ENCODE results near the gene CEP250.

Gene CEP250, protein sequence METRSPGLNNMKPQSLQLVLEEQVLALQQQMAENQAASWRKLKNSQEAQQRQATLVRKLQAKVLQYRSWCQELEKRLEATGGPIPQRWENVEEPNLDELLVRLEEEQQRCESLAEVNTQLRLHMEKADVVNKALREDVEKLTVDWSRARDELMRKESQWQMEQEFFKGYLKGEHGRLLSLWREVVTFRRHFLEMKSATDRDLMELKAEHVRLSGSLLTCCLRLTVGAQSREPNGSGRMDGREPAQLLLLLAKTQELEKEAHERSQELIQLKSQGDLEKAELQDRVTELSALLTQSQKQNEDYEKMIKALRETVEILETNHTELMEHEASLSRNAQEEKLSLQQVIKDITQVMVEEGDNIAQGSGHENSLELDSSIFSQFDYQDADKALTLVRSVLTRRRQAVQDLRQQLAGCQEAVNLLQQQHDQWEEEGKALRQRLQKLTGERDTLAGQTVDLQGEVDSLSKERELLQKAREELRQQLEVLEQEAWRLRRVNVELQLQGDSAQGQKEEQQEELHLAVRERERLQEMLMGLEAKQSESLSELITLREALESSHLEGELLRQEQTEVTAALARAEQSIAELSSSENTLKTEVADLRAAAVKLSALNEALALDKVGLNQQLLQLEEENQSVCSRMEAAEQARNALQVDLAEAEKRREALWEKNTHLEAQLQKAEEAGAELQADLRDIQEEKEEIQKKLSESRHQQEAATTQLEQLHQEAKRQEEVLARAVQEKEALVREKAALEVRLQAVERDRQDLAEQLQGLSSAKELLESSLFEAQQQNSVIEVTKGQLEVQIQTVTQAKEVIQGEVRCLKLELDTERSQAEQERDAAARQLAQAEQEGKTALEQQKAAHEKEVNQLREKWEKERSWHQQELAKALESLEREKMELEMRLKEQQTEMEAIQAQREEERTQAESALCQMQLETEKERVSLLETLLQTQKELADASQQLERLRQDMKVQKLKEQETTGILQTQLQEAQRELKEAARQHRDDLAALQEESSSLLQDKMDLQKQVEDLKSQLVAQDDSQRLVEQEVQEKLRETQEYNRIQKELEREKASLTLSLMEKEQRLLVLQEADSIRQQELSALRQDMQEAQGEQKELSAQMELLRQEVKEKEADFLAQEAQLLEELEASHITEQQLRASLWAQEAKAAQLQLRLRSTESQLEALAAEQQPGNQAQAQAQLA (N-terminal part only)

GRCh38 chr20:35454881-35455609 lies at the start of gene CEP250:
TSS of gene CEP250 (plus strand) at chr20:35455598. CDS start at chr20:35462368, 6,770 bp downstream.
- Histone ChIP-seq H3K4me1 (ENCODE audit: control insufficient read depth in 5 of 5, insufficient read depth in 5 of 5, low read length in 5 of 5) (peaks cover 2 to 18% (median 13%) of the 10 kb centered on the region in 5 donors), H3K9ac (ENCODE audit: low read length in 5 of 5) (peak within 1 kb of the TSS; percentile 77 to 97 (median 88))

GRCh38 chr20:35405775-35406174 lies 49.6 kb upstream of the CEP250 start:
- Histone ChIP-seq H3K27ac (ENCODE audit: low read depth, low read length) (no peak overlapping the region), H3K4me1 (ENCODE audit: control insufficient read depth in 5 of 5, insufficient read depth in 5 of 5, low read length in 5 of 5) (peaks cover 0 to 2% (median 2%) of the 10 kb centered on the region in 5 donors), H3K36me3 (ENCODE audit: control insufficient read depth in 5 of 5, insufficient read depth in 5 of 5, low read length in 5 of 5) (peaks cover 11 to 37% (median 23%) of the 10 kb centered on the region in 5 donors), H3K4me3 (ENCODE audit: low read depth in 1 of 5, low read length in 5 of 5) (no peak overlapping the region), H3K27me3 (ENCODE audit: control insufficient read depth in 5 of 5, insufficient read depth in 4 of 5, low read length in 5 of 5) (no peaks in the 10 kb centered on the region), H3K9ac (ENCODE audit: low read length in 5 of 5) (no peak overlapping the region), H3K9me3 (ENCODE audit: control insufficient read depth in 5 of 5, low read length in 5 of 5) (peaks cover 0 to 3% (median 0%) of the 10 kb centered on the region in 5 donors)

More at GRCh38 chr20:35454881-35455609, at the start of gene CEP250:
- no peaks in the 10 kb centered on the region for H3K27me3 ChIP-seq (ENCODE audit: control insufficient read depth in 5 of 5, insufficient read depth in 4 of 5, low read length in 5 of 5)
- H3K4me3 ChIP-seq (ENCODE audit: low read depth in 1 of 5, low read length in 5 of 5) = peak within 1 kb of the TSS; percentile 76 to 99 (median 87)
- peak within 1 kb of the TSS; percentile 97 for H3K27ac ChIP-seq (ENCODE audit: low read depth, low read length)
- no peaks in the 10 kb centered on the region for H3K9me3 ChIP-seq (ENCODE audit: control insufficient read depth in 5 of 5, low read length in 5 of 5)
- H3K36me3 ChIP-seq (ENCODE audit: control insufficient read depth in 5 of 5, insufficient read depth in 5 of 5, low read length in 5 of 5) = peaks cover 0 to 4% (median 2%) of the 10 kb centered on the region in 5 donors

DNA sequence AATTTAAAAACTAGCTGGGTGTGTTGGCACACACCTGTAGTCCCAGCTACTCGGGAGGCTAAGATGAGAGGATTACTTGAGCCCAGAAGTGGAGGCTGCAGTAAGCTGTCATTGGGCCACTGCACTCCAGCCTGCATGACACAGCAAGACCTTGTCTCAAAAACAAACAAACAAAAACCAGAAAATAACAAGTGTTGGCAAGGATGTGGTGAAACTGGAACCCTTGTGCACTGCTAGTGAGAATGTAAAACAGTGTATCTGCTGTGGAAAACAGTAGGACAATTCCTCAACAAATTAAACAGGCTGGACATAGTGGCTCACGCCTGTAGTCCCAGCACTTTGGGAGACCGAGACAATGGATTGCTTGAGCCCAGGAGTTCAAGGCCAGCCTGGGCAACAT lies 47.1 kb upstream of the CEP250 start:
- Histone ChIP-seq H3K27me3 (ENCODE audit: control insufficient read depth in 5 of 5, insufficient read depth in 4 of 5, low read length in 5 of 5) (no peaks in the 10 kb centered on the region), H3K9me3 (ENCODE audit: control insufficient read depth in 5 of 5, low read length in 5 of 5) (peaks cover 0 to 3% (median 0%) of the 10 kb centered on the region in 5 donors), H3K9ac (ENCODE audit: low read length in 5 of 5) (no peak overlapping the region), H3K36me3 (ENCODE audit: control insufficient read depth in 5 of 5, insufficient read depth in 5 of 5, low read length in 5 of 5) (peaks cover 11 to 37% (median 23%) of the 10 kb centered on the region in 5 donors), H3K4me1 (ENCODE audit: control insufficient read depth in 5 of 5, insufficient read depth in 5 of 5, low read length in 5 of 5) (peaks cover 2 to 15% (median 11%) of the 10 kb centered on the region in 5 donors), H3K27ac (ENCODE audit: low read depth, low read length) (no peak overlapping the region), H3K4me3 (ENCODE audit: low read depth in 1 of 5, low read length in 5 of 5) (no peak overlapping the region)

GRCh38 chr20:35409542-35409941 lies 45.9 kb upstream of the CEP250 start:
- Histone ChIP-seq H3K36me3 (ENCODE audit: control insufficient read depth in 5 of 5, insufficient read depth in 5 of 5, low read length in 5 of 5) (peaks cover 11 to 37% (median 23%) of the 10 kb centered on the region in 5 donors), H3K9me3 (ENCODE audit: control insufficient read depth in 5 of 5, low read length in 5 of 5) (peaks cover 0 to 3% (median 0%) of the 10 kb centered on the region in 5 donors), H3K27ac (ENCODE audit: low read depth, low read length) (no peak overlapping the region), H3K9ac (ENCODE audit: low read length in 5 of 5) (no peak overlapping the region), H3K4me3 (ENCODE audit: low read depth in 1 of 5, low read length in 5 of 5) (no peak overlapping the region), H3K27me3 (ENCODE audit: control insufficient read depth in 5 of 5, insufficient read depth in 4 of 5, low read length in 5 of 5) (no peaks in the 10 kb centered on the region), H3K4me1 (ENCODE audit: control insufficient read depth in 5 of 5, insufficient read depth in 5 of 5, low read length in 5 of 5) (peaks cover 2 to 15% (median 11%) of the 10 kb centered on the region in 5 donors)

DNA sequence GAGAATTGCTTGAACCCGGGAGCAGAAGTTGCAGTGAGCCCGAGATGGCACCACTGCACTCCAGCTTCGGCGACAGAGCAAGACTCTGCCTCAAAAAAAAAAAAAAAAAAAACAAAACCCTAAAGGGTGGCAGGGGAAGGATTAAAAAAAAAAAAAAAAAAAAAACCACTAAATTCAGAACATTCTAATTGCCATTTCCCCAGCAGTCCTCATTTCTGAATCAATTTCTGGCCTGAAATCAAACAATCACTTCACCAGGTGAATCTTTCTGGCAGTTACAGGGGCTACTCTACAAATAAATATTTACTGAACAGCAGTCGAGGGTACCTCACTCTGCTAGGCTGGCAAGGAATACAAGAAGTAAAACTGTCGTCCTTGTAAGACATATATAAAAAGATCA lies 44.8 kb upstream of the CEP250 start:
- no peaks in the 10 kb centered on the region for H3K9me3 ChIP-seq (ENCODE audit: control insufficient read depth in 5 of 5, low read length in 5 of 5)
- peak overlapping the region in 2 of 5 donors; percentile 100 for H3K4me3 ChIP-seq (ENCODE audit: low read depth in 1 of 5, low read length in 5 of 5)
- peaks cover 11 to 37% (median 22%) of the 10 kb centered on the region in 5 donors for H3K36me3 ChIP-seq (ENCODE audit: control insufficient read depth in 5 of 5, insufficient read depth in 5 of 5, low read length in 5 of 5)
- no peaks in the 10 kb centered on the region for H3K27me3 ChIP-seq (ENCODE audit: control insufficient read depth in 5 of 5, insufficient read depth in 4 of 5, low read length in 5 of 5)
- H3K9ac ChIP-seq (ENCODE audit: low read length in 5 of 5) = peak overlapping the region in 3 of 5 donors; percentile 89 to 97 (median 89)
- H3K4me1 ChIP-seq (ENCODE audit: control insufficient read depth in 5 of 5, insufficient read depth in 5 of 5, low read length in 5 of 5) = peaks cover 2 to 15% (median 11%) of the 10 kb centered on the region in 5 donors
- H3K27ac ChIP-seq (ENCODE audit: low read depth, low read length) = peak overlapping the region; percentile 79

DNA sequence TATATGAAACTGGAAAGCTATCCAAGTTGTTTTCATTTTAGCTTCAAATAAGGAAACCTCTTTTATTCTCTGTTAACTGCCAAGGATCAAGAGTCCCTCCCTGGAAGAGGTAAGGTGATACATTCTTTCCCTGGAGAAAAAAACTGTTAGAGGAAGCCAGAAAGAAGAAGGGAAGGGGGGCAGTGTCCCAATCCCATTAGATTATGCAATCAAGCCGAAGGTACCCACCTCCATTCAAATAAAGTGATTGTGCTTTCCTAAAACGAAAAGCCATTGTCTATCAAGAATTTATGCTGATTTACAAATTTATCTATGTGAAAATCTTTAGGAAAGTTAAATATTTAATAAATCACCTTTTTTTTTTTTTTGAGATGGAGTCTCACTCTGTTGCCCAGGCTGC lies 34.1 kb upstream of the CEP250 start:
- Histone ChIP-seq H3K36me3 (ENCODE audit: control insufficient read depth in 5 of 5, insufficient read depth in 5 of 5, low read length in 5 of 5) (no peaks in the 10 kb centered on the region), H3K27ac (ENCODE audit: low read depth, low read length) (no peak overlapping the region), H3K27me3 (ENCODE audit: control insufficient read depth in 5 of 5, insufficient read depth in 4 of 5, low read length in 5 of 5) (peaks cover 0 to 3% (median 0%) of the 10 kb centered on the region in 5 donors), H3K9me3 (ENCODE audit: control insufficient read depth in 5 of 5, low read length in 5 of 5) (no peaks in the 10 kb centered on the region), H3K4me3 (ENCODE audit: low read depth in 1 of 5, low read length in 5 of 5) (no peak overlapping the region), H3K4me1 (ENCODE audit: control insufficient read depth in 5 of 5, insufficient read depth in 5 of 5, low read length in 5 of 5) (no peaks in the 10 kb centered on the region), H3K9ac (ENCODE audit: low read length in 5 of 5) (no peak overlapping the region)

DNA sequence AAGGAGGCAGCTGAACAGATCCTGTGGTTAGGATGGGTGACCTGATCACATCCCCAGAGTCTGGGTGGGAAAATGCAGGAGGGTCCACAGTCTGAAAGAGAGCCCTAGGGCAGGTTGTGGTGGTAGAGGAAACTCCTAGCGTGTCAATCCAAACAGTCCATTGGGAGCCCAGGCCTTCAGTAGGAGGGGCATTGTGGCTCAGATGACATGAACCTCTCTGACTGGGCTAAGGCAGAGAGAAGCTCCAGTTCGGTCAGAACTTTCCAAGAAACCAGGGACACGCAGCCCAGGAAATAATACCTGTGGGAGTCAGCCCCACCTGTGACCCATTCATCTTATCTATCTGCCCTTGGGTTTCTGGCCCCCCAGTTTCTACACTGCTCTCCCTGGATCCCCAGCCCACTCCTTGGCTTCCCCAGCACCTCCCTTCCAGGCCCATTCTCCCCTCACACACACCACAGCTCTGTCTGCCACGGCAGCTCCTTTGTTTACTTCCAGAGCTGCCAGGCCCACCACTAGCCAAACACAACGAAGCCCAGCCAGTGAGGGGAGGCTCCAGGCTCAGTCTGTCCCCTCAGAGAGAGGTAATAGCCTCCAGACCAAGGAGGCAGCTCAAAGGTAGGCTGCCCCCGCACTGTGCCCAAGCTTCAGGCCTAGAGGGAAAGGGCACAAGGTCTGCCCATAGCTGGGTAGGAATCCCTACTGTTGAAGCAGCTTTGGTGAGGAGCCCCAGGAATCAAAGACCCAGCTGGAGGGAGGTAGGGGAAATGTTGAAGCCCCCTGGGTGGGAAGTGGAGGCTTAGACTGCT lies 23.6 kb upstream of the CEP250 start:
- Histone ChIP-seq H3K4me1 (ENCODE audit: control insufficient read depth in 5 of 5, insufficient read depth in 5 of 5, low read length in 5 of 5) (peaks cover 0 to 45% (median 19%) of the 10 kb centered on the region in 5 donors), H3K27ac (ENCODE audit: low read depth, low read length) (no peak overlapping the region), H3K4me3 (ENCODE audit: low read depth in 1 of 5, low read length in 5 of 5) (no peak overlapping the region), H3K36me3 (ENCODE audit: control insufficient read depth in 5 of 5, insufficient read depth in 5 of 5, low read length in 5 of 5) (no peaks in the 10 kb centered on the region), H3K27me3 (ENCODE audit: control insufficient read depth in 5 of 5, insufficient read depth in 4 of 5, low read length in 5 of 5) (no peaks in the 10 kb centered on the region), H3K9me3 (ENCODE audit: control insufficient read depth in 5 of 5, low read length in 5 of 5) (no peaks in the 10 kb centered on the region), H3K9ac (ENCODE audit: low read length in 5 of 5) (no peak overlapping the region)

- H3K4me3 ChIP-seq (ENCODE audit: low read depth in 1 of 5, low read length in 5 of 5) = no peak overlapping the region
- no peaks in the 10 kb centered on the region for H3K27me3 ChIP-seq (ENCODE audit: control insufficient read depth in 5 of 5, insufficient read depth in 4 of 5, low read length in 5 of 5)
- H3K9ac ChIP-seq (ENCODE audit: low read length in 5 of 5) = peak overlapping the region in 1 of 5 donors; percentile 35
- H3K4me1 ChIP-seq (ENCODE audit: control insufficient read depth in 5 of 5, insufficient read depth in 5 of 5, low read length in 5 of 5) = peaks cover 0 to 49% (median 20%) of the 10 kb centered on the region in 5 donors
- no peaks in the 10 kb centered on the region for H3K36me3 ChIP-seq (ENCODE audit: control insufficient read depth in 5 of 5, insufficient read depth in 5 of 5, low read length in 5 of 5)
- H3K27ac ChIP-seq (ENCODE audit: low read depth, low read length) = no peak overlapping the region
- H3K9me3 ChIP-seq (ENCODE audit: control insufficient read depth in 5 of 5, low read length in 5 of 5) = no peaks in the 10 kb centered on the region
These were observed 23.0 kb upstream of the CEP250 start for GRCh38 chr20:35432430-35432735.

Data from subcutaneous abdominal adipose tissue (tissue), 5 donors.